ENCODE results near the gene CEP20. TPM values are rescaled to one million over a fixed set of nuclear protein-coding genes. Genes with fewer than 3 reads are reported as not detected.

Gene CEP20
- total RNA-seq, 4 donors from 2014 or later = 9.4 to 21.7 (median 20.8) TPM

- intact Hi-C loops (cut with DNase I; ENCODE audit: low total_unique reads) (no loop called here), in situ Hi-C loops (cut with MboI; ENCODE audit: low pct_ligation_motif_present in 1 of 4, low pct_unique_long_range_greater_than_20kb in 1 of 4, low sequenced_read_pairs in 3 of 4) (no loop called here)
- Histone ChIP-seq H3K27me3 (no peaks in the 10 kb centered on the region), H3K4me1 (peaks cover 0 to 3% (median 0%) of the 10 kb centered on the region in 4 donors), H3K27ac (no peak overlapping the region), H3K9me3 (no peaks in the 10 kb centered on the region), H3K4me3 (no peak overlapping the region), H3K36me3 (no peaks in the 10 kb centered on the region)
- TF ChIP-seq POLR2AphosphoS5 (IDR thresholded peaks at IDR 0.05) (no peak), CTCF (IDR thresholded peaks at IDR 0.05) (no peak), EP300 (IDR thresholded peaks at IDR 0.05; ENCODE audit: low read depth) (no peak), POLR2A (IDR thresholded peaks at IDR 0.05) (no peak)
- WGBS, 2 donors (ENCODE audit: low coverage in 1 of 2) = 93 to 95% methylated on average over 5 of the region's 5 CpGs
- no peak for DNase-seq
Observed at GRCh38 chr16:15903960-15904359, 15.6 kb upstream of the CEP20 start.

GRCh38 chr16:15900901-15901500 is 12.6 kb upstream of the CEP20 start:
- in situ Hi-C loops (cut with MboI; ENCODE audit: low pct_ligation_motif_present in 1 of 4, low pct_unique_long_range_greater_than_20kb in 1 of 4, low sequenced_read_pairs in 3 of 4) (no loop called here), intact Hi-C loops (cut with DNase I; ENCODE audit: low total_unique reads) (no loop called here)
- no peaks in the 10 kb centered on the region for H3K27me3 ChIP-seq
- no peaks in the 10 kb centered on the region for H3K9me3 ChIP-seq
- WGBS, 2 donors (ENCODE audit: low coverage in 1 of 2) = 77% methylated on average over 5 to 6 of the region's 6 CpGs
- no peaks in the 10 kb centered on the region for H3K36me3 ChIP-seq
- no peak overlapping the region for H3K27ac ChIP-seq
- TF ChIP-seq EP300 (IDR thresholded peaks at IDR 0.05; ENCODE audit: low read depth) = no peak
- TF ChIP-seq POLR2A (IDR thresholded peaks at IDR 0.05) = no peak
- no peak for TF ChIP-seq POLR2AphosphoS5 (IDR thresholded peaks at IDR 0.05)
- TF ChIP-seq CTCF (IDR thresholded peaks at IDR 0.05) = no peak
- DNase-seq = no peak
- no peak overlapping the region for H3K4me3 ChIP-seq
- H3K4me1 ChIP-seq = peaks cover 0 to 3% (median 0%) of the 10 kb centered on the region in 4 donors

GRCh38 chr16:15900357-15900756 is 12.0 kb upstream of the CEP20 start:
- peaks cover 0 to 3% (median 0%) of the 10 kb centered on the region in 4 donors for H3K4me1 ChIP-seq
- 96% methylated on average over 3 of the region's 3 CpGs; no CpG with 5 or more reads in 1 of the 2 donors for WGBS, 2 donors (ENCODE audit: low coverage in 1 of 2)
- H3K36me3 ChIP-seq = no peaks in the 10 kb centered on the region
- in situ Hi-C loops (cut with MboI; ENCODE audit: low pct_ligation_motif_present in 1 of 4, low pct_unique_long_range_greater_than_20kb in 1 of 4, low sequenced_read_pairs in 3 of 4) = no loop called here
- no peaks in the 10 kb centered on the region for H3K9me3 ChIP-seq
- DNase-seq = no peak
- no peak overlapping the region for H3K4me3 ChIP-seq
- intact Hi-C loops (cut with DNase I; ENCODE audit: low total_unique reads) = no loop called here
- no peak for TF ChIP-seq CTCF (IDR thresholded peaks at IDR 0.05)
- TF ChIP-seq POLR2AphosphoS5 (IDR thresholded peaks at IDR 0.05) = no peak
- TF ChIP-seq EP300 (IDR thresholded peaks at IDR 0.05; ENCODE audit: low read depth) = no peak
- TF ChIP-seq POLR2A (IDR thresholded peaks at IDR 0.05) = no peak
- H3K27ac ChIP-seq = no peak overlapping the region
- H3K27me3 ChIP-seq = no peaks in the 10 kb centered on the region

- in situ Hi-C loops (cut with MboI; ENCODE audit: low pct_ligation_motif_present in 1 of 4, low pct_unique_long_range_greater_than_20kb in 1 of 4, low sequenced_read_pairs in 3 of 4) = no loop called here
Observed at GRCh38 chr16:15899538-15900100, 11.2 kb upstream of the CEP20 start.

More at GRCh38 chr16:15899538-15900100, 11.2 kb upstream of the CEP20 start:
- 36% methylated on average over 9 of the region's 9 CpGs; no CpG with 5 or more reads in 1 of the 2 donors for WGBS, 2 donors (ENCODE audit: low coverage in 1 of 2)
- TF ChIP-seq POLR2AphosphoS5 (IDR thresholded peaks at IDR 0.05) (peak in 1 of 3 donors; percentile 23), CTCF (IDR thresholded peaks at IDR 0.05) (no peak)
- no peak overlapping the region for H3K4me3 ChIP-seq
- H3K27me3 ChIP-seq = no peaks in the 10 kb centered on the region
- H3K9me3 ChIP-seq = no peaks in the 10 kb centered on the region
- H3K4me1 ChIP-seq = peaks cover 0 to 3% (median 0%) of the 10 kb centered on the region in 4 donors
- no peak overlapping the region for H3K27ac ChIP-seq
- peak; percentile 61 for DNase-seq
- intact Hi-C loops (cut with DNase I; ENCODE audit: low total_unique reads) = no loop called here
- H3K36me3 ChIP-seq = no peaks in the 10 kb centered on the region

Data from transverse colon (tissue), 4 donors.